DOHH2 (cell line): ENCODE results near the gene USP20.

Source experiments
- H3F3A ChIP-seq: fragments of 200-600 bp; sonication (generic), shearing (Covaris generic); 2 replicates; pipeline ENCODE4 v1.6.0; 2016; ENCODE audit warnings: antibody characterized with exemption, mild to moderate bottlenecking; ENCODE audit not compliant: control insufficient read depth, insufficient read depth
- H3K27ac ChIP-seq: fragments of 200-600 bp; sonication (generic); 2 replicates; pipeline ENCODE4 v1.5.1; 2014; ENCODE audit warnings: low read depth, mild to moderate bottlenecking, low read length, moderate library complexity
- H3K27me3 ChIP-seq: fragments of 200-600 bp; sonication (generic); 2 replicates; pipeline ENCODE4 v1.6.1; 2014; ENCODE audit warnings: mild to moderate bottlenecking, low read length, mixed read lengths; ENCODE audit not compliant: control insufficient read depth
- H3K36me3 ChIP-seq: fragments of 200-600 bp; sonication (generic); 2 replicates; pipeline ENCODE4 v1.6.1; 2014; ENCODE audit warnings: mild to moderate bottlenecking, low read length, moderate library complexity, mixed read lengths; ENCODE audit not compliant: control insufficient read depth
- H3K4me1 ChIP-seq: fragments of 200-600 bp; sonication (generic); 2 replicates; pipeline ENCODE4 v1.6.1; 2014; ENCODE audit warnings: mild to moderate bottlenecking, low read length, mixed read lengths; ENCODE audit not compliant: control insufficient read depth
- H3K4me2 ChIP-seq: fragments of 200-600 bp; sonication (generic); 2 replicates; pipeline ENCODE4 v1.6.0; 2014; ENCODE audit warnings: mild to moderate bottlenecking, low read length, moderate library complexity
- H3K4me3 ChIP-seq: fragments of 200-600 bp; sonication (generic); 2 replicates; pipeline ENCODE4 v1.5.1; 2014; ENCODE audit warnings: mild to moderate bottlenecking, low read length, mixed read lengths
- H3K79me2 ChIP-seq: fragments of 200-600 bp; sonication (generic); 2 replicates; pipeline ENCODE4 v1.6.1; 2014; ENCODE audit warnings: mild to moderate bottlenecking, low read length, mixed read lengths; ENCODE audit not compliant: control insufficient read depth
- H3K9me2 ChIP-seq: fragments of 200-600 bp; sonication (generic); replicated peaks from 2 replicates; pipeline ENCODE4 v1.6.1; 2014; ENCODE audit warnings: mild to moderate bottlenecking, low read length, mixed read lengths; ENCODE audit not compliant: control insufficient read depth
- H3K9me3 ChIP-seq: fragments of 200-600 bp; sonication (generic); 2 replicates; pipeline ENCODE4 v1.6.1; 2014; ENCODE audit warnings: antibody characterized with exemption, low read length, mixed read lengths; ENCODE audit not compliant: control insufficient read depth, insufficient read depth
- H4K20me1 ChIP-seq: fragments of 200-600 bp; sonication (generic); 2 replicates; pipeline ENCODE4 v1.6.0; 2014; ENCODE audit warnings: low read depth, mild to moderate bottlenecking, antibody characterized with exemption, low read length, moderate library complexity; ENCODE audit not compliant: control insufficient read depth, insufficient read depth
- EZH2phosphoT487 ChIP-seq: fragments of 200-600 bp; sonication (generic); IDR thresholded peaks from 2 replicates; pipeline ENCODE4 v1.6.1; 2017; ENCODE audit warnings: borderline replicate concordance, mild to moderate bottlenecking, antibody characterized with exemption, low read length, moderate library complexity, mixed read lengths
- TF ChIP-seq, protein P1 (sequence below): fragments of 200-600 bp; sonication (generic); IDR thresholded peaks from one replicate; pipeline ENCODE4 v1.5.1; 2014; ENCODE audit warnings: antibody characterized with exemption, mild to moderate bottlenecking, low read depth, low read length; ENCODE audit not compliant: poor library complexity, severe bottlenecking

The USP20 gene

GRCh38 chr9:129902740-129903134, 67.5 kb downstream of the USP20 start:
- Histone ChIP-seq H3F3A (no peaks in the 10 kb centered on the region), H3K4me3 (no peak overlapping the region), H3K27me3 (no peaks in the 10 kb centered on the region), H3K27ac (no peak overlapping the region), H4K20me1 (no peaks in the 10 kb centered on the region), H3K36me3 (peaks cover 74% of the 10 kb centered on the region), H3K9me2 (no peaks in the 10 kb centered on the region), H3K4me2 (no peak overlapping the region), H3K4me1 (no peaks in the 10 kb centered on the region), H3K9me3 (no peaks in the 10 kb centered on the region), H3K79me2 (no peaks in the 10 kb centered on the region)
- TF ChIP-seq EZH2phosphoT487 = no peak

DNA sequence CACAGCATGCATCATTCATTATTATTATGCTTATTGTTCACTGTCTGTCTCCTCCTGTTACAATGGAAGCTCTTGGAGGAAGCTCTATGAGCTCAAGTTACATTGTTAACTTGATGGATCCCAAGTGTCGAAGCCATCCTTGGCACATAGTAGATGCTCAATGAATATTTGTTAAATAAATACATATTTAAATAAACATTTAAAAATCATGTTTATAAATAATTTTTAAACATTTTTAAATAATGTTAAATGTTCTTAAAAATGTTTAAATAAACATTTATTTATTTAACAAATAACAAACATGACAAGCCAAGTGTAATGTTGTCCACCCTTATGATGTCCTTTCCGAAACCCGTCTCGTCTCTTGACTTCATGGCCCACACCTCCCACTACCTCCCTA, 69.5 kb downstream of the USP20 start:
- H3K4me3 ChIP-seq = no peak overlapping the region
- H3K9me3 ChIP-seq = no peaks in the 10 kb centered on the region
- no peak overlapping the region for H3K4me2 ChIP-seq
- no peaks in the 10 kb centered on the region for H3K9me2 ChIP-seq
- H3K27me3 ChIP-seq = no peaks in the 10 kb centered on the region
- no peaks in the 10 kb centered on the region for H3K79me2 ChIP-seq
- H4K20me1 ChIP-seq = no peaks in the 10 kb centered on the region
- peaks cover 65% of the 10 kb centered on the region for H3K36me3 ChIP-seq
- H3F3A ChIP-seq = no peaks in the 10 kb centered on the region
- H3K27ac ChIP-seq = no peak overlapping the region
- H3K4me1 ChIP-seq = no peaks in the 10 kb centered on the region
- TF ChIP-seq, protein P1, sequence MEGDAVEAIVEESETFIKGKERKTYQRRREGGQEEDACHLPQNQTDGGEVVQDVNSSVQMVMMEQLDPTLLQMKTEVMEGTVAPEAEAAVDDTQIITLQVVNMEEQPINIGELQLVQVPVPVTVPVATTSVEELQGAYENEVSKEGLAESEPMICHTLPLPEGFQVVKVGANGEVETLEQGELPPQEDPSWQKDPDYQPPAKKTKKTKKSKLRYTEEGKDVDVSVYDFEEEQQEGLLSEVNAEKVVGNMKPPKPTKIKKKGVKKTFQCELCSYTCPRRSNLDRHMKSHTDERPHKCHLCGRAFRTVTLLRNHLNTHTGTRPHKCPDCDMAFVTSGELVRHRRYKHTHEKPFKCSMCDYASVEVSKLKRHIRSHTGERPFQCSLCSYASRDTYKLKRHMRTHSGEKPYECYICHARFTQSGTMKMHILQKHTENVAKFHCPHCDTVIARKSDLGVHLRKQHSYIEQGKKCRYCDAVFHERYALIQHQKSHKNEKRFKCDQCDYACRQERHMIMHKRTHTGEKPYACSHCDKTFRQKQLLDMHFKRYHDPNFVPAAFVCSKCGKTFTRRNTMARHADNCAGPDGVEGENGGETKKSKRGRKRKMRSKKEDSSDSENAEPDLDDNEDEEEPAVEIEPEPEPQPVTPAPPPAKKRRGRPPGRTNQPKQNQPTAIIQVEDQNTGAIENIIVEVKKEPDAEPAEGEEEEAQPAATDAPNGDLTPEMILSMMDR = no peak
- TF ChIP-seq EZH2phosphoT487 = no peak

- TF ChIP-seq EZH2phosphoT487 = no peak
- TF ChIP-seq, protein P1 = no peak
- Histone ChIP-seq H3K79me2 (no peaks in the 10 kb centered on the region), H3F3A (no peaks in the 10 kb centered on the region), H3K9me3 (no peaks in the 10 kb centered on the region), H3K9me2 (no peaks in the 10 kb centered on the region), H3K36me3 (peaks cover 61% of the 10 kb centered on the region), H3K4me2 (no peak overlapping the region), H3K27me3 (no peaks in the 10 kb centered on the region), H3K27ac (no peak overlapping the region), H3K4me1 (no peaks in the 10 kb centered on the region), H4K20me1 (no peaks in the 10 kb centered on the region), H3K4me3 (no peak overlapping the region)
These were observed 71.0 kb downstream of the USP20 start for GRCh38 chr9:129906298-129906697.

DNA sequence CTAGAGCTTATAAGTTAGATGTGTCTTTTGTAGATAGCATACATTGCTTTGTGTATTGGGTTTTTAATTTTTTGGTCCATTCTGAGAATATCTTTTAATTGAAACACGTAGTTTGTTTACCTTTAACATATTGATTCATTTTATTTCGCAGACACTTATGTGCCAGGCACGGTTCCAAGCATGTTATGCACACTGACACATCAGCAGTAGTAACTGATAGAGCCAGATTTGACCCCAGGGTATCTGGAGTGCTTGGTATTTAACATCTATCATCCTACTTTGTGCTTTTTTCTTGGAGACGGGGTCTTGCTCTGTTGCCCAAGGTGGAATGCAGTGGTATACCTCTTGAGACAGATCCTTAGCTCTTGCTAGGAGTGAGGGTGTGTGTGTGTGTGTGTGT, 71.9 kb downstream of the USP20 start:
- Histone ChIP-seq H3K9me3 (no peaks in the 10 kb centered on the region), H3K4me2 (no peak overlapping the region), H3K27me3 (no peaks in the 10 kb centered on the region), H3F3A (no peaks in the 10 kb centered on the region), H3K4me1 (no peaks in the 10 kb centered on the region), H3K27ac (no peak overlapping the region), H3K9me2 (no peaks in the 10 kb centered on the region), H3K4me3 (no peak overlapping the region), H3K79me2 (no peaks in the 10 kb centered on the region), H3K36me3 (peaks cover 58% of the 10 kb centered on the region), H4K20me1 (no peaks in the 10 kb centered on the region)
- no peak for TF ChIP-seq EZH2phosphoT487
- TF ChIP-seq, protein P1 = no peak
